Dermis blood vessel endothelial cell (primary cell): ENCODE data around the gene AKR7A3. TPM values are rescaled to one million over a fixed set of nuclear protein-coding genes. Genes with fewer than 3 reads are reported as not detected.

Source experiments
- DNase-seq: peaks from one replicate; pipeline ENCODE4 v3.0.0; 2010
- total RNA-seq: library from RNA; depleted of rRNA; stranded (reverse); fragments of >200 nt; gene quantifications from 2 replicates; pipeline ENCODE4 v1.2.3, GENCODE V29; 2014

AKR7A3 gene
- total RNA-seq, result 0.14 and 0.34 TPM in 2 replicates

DNA sequence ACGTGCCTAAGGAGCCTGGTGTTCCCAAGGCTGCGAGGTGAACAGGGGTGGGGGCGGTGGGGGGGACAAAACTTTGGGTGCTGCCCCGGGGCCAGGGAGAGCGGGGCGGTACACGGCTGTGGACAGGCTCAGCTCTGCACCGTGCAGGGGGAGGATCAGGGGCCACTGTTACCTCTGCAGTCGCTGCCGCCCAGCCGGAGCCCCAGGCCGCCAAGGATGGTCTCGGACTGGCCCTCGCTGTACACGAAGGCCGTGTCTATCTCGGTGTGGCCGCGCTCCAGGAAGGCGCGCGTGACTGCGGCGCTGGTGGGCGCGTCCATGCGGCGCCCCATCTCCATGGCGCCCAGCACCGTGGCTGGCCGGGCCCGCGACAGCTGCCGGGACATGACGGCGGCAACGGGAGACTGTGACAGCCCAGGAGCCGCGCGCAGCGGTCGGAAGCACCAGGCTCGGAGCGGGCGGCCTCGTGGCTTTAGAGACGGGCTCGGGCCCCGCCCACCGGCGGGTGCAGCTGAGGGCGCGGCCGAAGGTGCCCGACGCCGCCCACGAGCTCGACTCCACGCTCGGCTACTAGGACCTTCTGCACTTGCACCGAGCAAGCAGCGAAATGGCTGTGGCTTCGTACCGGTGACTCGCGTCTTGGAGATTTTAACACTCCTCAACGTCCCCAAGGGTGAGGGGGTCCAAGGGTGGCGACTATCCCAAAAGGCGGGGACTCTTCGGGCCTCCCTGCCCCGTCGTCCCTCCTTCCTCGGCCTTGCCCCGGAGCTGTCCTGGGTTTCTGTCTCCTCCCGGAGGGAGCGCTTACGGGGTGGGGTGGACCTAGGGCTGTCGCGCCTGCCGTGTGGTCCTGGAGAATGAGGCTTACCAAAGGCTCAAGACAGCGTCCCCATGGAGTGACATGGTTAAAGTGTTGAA lies at the start of gene AKR7A3:
TSS of gene AKR7A3 (minus strand) at position 447 of the 918 bp plus-strand sequence. CDS start at position 386, 61 bp downstream.
- peak; percentile 41 for DNase-seq

DNA sequence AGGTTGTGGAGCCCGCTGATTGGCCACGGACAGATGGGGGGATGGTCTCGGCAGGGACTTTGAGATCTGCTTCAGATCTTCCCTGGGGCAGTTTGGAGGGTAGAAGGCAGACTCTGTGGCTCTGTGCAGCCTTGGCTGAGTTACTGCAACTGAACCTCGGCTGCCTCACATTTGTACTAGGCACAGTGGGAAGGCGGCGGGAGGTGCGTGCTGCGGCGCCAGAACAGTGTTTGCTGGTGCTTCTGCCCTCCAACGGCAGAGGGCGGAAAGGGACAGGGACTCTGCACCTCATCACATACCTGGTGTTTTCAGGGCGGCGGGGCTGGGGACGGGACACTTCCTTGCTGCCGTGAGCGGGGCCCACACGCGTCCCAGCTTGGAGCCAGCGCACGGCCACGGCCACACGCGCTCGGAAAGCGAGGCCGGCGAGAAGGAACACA lies 49.8 kb upstream of the AKR7A3 start:
- DNase-seq, result no peak

DNA sequence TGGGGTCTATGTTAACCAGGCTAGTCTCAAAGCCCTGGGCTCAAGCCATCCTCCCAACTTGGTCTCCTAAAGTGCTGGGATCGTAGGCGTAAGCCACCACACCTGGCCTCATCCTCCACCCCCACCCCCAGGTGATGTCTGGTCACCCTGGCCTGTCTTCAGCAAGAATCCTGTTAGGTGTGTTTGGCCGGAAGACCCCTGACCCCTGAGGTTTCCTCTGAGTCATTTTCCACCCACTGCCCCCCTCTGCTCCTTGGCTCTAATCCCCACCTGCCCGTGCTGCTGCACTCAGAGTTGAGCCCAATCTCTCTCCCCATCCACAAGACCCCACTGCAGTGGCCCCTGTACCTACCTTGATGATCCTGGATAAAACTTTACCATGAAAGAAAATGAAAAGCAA lies 48.7 kb upstream of the AKR7A3 start:
- peak; percentile 48 for DNase-seq

DNA sequence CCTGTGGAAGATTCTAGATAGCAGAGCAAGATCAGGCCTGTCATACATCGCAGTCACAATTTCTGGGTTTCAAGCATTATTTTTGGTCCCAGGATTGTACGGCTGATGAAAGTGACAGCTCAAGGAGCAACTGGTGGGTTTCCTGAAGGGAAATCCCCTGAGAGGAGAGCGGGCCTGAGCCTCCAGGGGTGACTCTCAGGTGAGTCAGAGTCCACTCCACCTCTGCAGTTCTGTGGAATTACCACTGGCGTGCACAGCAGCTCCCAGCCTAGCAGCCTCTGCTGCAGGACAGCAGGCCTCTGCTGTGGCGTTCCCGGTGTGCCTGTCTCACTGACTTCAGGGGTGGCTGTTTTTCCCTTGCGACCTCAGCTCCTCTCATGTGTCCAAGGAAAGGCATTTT lies 48.0 kb upstream of the AKR7A3 start:
- peak; percentile 27 for DNase-seq

DNA sequence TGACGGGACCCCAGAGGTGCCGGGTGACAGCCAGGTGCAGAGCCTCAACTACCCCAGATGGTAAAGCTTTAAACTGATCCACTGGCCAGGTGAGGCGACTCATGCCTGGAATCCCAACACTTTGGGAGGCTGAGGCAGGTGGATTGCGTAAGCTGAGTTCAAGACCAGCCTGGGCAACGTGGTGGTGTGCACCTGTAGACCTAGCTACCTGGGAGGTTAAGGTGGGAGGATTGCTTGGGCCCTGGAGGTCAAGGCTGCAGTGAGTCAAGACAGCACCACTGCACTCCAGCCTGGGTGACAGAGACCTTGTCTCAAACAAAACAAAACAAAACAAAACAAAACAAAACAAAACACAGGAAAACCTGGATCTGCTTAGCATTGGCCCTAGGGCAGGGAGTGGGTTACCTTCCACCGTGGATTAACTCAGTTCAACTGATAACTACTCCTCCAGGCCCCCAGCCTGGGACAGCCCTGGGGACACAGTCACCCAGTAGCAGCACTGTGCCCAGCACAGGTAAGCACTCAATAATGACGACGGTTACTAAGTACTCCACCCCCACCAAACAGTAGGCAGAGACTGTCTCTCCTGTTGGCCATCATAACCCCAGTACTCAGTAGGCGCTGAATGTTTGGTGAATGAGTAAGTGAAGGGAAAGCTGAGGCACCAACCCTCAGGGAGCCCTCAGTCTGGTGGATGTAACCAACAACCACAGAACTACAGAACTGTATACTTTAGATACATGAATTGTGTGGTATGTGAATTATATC lies 45.2 kb upstream of the AKR7A3 start:
- no peak for DNase-seq

DNA sequence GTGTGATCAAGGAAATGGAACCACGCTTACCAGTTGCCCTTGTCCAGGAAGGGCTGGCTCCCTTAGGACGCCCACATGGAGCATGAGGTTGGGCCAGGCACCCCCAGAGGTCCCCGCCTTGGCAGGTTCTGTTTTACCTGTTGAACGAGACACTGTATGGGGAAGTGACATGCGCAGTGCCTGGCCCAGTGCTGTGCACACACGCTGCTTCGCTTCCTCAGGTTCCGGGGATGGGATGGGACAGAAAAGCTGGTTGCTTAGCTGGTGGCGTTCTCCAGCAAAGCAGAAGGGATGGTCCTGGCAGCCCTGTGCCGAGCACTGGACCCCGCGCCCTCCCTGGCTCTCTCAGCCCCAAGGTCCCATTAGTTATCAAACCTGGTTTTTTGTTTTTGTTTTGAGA lies 44.3 kb upstream of the AKR7A3 start:
- no peak for DNase-seq

DNA sequence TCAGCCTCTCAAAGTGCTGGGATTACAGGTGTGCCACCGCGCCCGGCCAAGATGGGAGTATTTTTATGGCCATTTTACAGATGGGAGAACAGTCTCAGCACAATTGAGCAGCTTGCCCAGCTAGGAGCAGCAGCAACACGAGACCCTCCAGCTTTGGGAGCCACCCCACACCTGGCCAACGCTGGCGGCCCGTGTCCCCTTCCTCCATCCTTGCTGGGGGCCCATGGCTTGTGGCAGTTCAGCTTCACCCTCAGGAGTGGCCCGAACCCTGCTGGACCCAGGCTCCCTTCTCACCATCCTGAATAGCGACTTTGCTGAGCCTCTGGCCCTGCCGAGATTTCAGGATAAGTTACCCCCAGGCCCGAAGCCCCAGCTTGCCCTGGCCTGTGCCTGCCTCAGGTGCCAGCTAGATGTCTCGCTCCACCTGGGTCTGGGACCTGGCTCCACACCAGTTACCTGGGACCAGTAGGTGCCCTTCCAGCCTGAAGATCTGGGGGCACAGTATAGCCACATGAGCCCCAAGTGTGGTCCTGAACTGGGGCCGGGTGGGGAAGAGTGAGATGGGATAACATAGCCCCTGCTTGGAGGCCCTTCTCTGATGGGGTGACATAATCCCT lies 42.8 kb upstream of the AKR7A3 start:
- no peak for DNase-seq

DNA sequence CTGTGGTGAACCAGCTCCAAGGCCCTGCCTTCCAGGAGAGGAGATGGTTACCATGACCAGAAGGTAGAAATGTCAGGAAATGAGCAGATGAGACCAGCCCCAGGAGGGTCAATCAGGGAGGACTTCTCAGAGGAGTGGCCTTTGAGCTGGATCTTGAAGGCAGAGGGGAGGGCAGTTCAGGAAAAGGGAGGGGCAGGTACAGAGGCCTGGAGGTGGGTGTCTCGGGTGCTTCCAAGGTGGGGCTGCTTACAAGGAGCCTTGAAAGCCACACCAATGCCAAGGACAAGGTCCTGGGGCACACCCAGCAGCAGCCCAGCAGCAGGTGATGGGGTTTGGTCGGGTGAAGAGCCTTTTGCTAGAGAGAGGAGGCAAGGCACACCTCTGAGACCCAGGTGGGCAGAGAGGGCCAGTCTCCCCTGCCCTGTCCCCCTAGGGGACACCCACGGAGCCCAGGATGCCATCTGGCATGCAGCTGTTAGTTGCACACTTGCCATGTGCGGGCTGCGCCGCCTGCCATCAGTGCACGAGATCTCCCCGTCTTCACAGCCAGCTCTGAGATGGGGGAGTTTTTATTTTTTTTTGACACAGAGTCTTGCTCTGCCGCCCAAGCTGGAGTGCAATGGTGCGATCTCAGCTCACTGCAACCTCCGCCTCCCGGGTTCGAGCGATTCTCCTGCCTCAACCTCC lies 42.0 kb upstream of the AKR7A3 start:
- no peak for DNase-seq

DNA sequence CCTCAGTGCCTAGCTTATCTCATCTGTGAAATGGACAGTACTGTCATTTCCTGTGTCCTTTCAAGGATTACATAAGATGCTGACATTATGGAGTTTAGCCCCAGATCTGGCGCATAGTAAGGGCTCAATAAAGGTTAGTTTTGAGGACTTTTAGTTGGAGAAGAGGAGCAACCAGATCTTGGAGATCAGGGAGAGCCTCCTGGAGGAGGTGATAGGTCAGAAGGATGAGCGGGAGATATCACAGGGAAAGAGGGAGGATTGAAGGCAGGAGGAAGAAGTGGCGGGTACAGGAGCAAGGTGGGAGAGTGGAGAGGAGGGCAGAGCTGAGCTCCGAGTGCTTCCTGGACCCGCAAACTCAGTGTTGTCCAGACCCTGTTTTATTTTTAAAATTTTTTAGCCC lies 41.0 kb upstream of the AKR7A3 start:
- DNase-seq, result no peak

DNA sequence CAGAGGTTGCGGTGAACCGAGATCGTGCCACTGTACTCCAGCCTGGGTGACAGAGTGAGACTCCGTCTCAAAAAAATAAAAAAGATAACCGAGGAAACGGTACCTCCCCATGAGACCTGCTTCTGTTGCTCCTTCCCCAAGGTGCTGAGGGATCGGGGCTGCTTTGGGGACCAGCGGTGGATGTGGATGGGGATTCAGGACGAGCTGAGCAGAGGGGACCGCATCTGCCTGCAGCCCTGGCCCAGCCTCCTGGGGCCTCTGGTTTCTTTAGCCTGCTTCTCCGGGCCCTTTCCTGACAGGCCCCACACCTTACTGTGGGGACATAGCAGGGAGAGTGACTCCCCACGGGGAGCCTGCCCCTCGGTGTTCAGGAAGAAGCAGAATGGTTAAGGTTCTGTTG lies 40.6 kb upstream of the AKR7A3 start:
- no peak for DNase-seq

DNA sequence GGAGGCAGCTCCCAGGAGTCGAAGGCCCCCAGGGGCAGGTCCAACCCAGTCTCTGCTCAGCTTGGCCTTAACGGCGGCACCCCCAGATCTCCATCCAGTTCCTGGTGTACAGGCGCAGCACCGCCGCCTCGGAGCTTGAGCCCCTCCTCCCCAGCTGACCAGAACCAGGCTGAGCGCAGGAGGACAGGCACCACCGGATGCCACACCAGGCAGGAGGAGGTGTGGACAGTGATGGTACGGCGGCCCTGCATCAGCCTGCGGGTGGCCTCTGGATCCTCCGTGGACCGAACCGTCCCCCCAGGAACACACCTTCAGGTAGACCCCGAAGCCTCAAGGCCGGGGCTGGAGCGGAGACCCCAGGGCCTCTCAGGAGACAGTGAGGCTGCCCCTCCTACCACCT lies 39.9 kb upstream of the AKR7A3 start:
- no peak for DNase-seq

DNA sequence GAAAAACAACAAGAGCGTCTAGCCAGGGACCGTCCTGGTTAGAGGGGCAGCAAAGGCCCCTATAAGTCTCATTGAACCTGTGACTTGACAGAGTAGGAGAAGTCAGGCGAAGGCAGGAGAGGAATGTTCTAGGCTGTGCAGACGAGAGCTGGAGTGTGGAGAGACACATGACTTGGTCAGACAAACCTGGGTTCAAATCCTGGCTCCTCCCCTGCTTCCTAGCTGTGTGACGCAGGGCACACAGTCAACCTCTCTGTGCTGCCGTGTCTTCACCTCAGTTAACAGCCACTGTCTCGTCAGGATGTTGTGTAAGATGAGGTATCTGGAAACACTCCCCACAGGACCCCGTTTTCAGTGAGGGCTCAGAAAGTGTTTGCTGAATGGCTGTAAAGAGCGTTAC lies 39.2 kb upstream of the AKR7A3 start:
- DNase-seq, result no peak

DNA sequence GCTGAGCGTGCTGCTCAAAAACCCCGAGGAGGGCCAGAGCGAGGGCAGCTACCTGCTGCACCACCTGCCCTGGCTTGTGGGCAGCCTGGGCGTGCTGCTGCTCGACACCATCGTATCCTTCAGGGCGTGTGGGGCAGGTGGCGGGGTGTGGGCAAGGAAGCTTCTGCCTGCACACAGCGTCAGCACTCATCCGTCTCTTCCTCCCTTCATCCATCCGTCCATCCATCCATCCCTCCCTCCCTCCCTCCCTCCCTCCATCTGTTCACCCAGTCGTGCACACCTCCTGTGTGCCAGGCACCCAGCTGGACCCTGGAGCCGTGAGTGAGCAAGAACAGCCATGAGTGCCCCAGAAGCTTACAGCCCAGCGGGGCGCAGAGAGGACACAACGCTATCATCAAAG lies 38.7 kb upstream of the AKR7A3 start:
- DNase-seq, result no peak

DNA sequence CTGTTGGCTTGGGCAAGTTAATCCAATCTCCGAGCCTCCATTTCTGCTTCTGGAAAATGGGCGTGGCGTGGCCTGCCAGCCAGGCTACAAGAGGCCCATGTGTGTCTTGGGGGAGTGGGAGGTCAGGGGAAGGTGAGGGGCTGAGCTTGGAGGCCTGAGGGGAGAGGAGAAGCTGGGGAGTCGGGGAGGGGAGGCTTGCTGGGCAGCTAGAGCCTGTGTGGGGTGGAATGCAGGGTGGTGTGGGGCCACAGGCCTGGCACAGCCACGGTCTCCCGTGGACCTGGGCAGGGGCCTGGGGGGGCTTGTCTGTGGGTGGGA lies 38.1 kb upstream of the AKR7A3 start:
- DNase-seq, result no peak

DNA sequence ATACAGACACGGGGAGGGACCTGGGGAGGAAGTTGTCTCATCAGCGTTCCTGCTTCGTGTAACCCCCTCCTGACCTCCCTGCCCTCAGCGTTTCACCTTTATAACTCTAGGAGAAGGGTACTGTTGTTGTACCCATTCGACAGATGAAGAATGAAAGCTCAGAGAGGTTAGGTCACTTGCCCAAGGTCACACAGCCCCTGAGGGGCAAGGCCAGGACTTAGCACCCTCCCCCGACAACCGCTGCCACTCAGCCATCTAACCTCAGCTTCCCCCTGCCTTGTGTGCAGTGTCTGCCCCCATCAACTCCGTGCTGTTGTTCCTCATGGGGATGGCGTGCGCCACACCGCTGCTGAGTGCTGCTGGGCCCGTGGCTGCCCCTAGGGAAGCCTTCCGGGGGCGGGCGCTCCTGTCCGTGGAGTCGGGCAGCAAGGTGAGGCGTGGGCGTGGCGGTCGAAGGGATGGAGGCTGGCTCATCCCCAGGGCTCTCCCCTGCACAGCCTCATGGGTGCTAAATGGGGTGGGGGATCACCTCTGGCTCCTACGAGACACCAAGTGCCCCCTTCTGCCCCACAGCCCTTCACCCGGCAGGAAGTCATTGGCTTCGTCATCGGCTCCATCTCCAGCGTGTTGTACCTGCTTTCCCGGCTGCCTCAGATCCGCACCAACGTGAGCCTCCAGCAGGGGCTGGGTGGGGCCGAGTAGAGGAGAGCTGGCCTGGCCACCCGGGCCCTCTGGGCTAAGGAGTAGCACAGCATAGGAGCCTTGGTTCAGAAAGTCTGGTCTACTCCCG lies 37.6 kb upstream of the AKR7A3 start:
- DNase-seq, result no peak

DNA sequence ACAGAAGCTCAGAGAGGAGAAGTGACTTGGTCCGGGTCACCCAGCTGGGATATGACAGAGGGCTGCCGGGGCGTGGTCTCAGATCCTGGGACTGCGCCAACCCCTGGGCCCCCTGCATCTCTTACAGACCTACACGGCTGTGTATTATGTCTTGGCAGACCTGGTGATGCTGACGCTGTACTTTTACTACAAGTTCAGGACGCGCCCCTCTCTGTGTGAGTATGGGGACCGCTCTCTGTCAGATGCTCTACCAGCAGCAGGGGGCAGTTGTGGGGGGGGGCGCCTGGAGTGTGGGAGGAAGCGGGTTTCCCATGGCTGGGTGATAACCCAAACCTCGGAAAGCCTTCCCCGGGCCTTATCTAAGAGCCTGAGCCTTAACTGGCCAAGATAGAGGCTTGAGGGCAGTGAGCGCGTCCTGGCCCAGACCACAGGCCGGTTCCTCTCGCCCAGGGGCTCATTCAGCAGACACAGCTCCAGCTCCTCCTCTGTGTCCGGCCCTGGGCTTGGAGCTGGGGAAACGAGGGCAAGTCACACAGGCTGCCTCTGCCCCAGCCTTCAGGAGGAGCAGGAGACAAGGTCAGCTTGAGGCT lies 36.9 kb upstream of the AKR7A3 start:
- DNase-seq, result no peak

DNA sequence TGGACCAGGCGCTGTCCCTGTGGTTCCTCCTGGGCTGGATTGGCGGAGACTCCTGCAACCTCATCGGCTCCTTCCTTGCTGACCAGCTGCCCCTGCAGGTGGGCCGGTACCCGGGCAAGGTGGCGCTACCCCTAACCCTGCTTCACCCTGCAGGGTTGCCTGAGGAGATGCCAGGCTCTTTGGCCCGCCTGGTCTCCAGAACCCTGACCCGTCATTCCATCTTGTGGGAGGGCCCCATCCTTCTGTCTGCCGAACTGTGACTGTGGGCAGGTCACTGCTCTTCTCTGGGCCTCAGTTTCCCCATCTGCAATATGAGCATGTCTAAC lies 36.1 kb upstream of the AKR7A3 start:
- no peak for DNase-seq

DNA sequence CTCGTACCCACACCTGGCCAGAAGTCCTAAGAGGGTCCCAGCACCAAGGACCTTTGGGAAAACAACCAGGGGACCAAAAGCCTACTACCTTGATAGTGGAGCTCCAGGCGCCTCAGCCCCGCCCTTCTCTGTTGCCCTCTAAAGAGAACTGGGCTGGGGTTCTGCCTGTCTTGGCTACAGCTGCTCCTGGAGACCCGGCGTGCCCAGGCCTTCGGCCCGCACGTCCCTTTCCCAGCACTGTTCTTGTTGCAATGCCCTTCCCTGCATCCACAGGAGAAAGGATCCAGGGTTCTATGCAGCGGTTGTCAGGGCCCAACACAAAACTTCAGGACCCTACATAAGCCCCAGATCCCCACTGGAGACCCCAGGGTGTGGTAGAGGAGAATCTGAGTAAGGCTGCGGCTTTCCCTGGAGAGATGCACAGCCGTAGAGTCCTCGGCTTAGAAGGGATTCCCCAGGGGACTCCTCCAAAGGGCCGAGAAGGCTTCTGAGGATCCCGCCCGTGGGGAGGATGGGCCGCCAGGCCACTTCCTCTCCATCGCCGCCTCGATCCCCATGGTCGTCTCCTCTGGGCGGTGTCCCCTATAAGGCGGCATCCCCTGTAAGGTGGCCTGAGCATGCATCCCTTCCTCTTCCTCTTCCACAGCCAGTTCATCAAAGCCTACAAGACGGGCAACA lies 35.6 kb upstream of the AKR7A3 start:
- no peak for DNase-seq

DNA sequence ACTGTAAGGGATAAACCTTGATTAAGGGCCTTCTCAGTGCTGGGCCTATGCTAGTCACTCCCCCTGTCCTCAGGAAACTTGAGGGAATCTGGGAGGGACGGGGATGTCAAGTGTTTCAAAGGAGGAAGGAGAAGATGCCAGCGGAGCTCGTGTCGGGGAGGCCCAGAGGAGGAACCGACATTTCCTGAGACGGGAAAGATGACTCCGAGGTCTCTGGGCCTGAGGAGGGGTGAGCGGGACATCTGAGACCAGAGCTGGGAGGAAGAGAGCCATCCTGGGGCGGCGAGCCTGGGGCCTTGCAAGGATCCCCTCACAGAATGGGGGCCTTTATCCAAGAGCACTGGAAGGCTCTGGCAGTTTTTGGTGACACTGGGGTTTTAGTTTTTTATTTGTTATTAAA lies 33.9 kb upstream of the AKR7A3 start:
- no peak for DNase-seq

DNA sequence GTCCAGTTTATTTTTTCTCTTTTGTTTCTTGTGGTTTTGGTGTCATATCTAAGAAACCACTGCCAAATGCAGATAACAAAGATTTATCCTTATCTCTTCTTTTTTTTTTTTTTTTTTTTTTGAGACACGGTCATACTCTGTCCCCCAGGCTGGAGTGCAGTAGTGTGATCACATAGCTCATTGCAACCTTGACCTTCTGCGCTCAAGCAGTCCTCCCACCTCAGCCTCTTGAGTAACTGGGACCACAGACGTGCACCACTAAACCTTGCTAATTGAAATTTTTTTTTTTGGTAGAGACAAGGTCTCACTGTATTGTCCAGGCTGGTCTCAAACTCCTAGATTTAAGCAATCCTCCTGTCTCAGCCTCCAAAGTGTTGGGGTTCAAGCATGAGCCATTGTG lies 32.5 kb upstream of the AKR7A3 start:
- DNase-seq, result no peak

DNA sequence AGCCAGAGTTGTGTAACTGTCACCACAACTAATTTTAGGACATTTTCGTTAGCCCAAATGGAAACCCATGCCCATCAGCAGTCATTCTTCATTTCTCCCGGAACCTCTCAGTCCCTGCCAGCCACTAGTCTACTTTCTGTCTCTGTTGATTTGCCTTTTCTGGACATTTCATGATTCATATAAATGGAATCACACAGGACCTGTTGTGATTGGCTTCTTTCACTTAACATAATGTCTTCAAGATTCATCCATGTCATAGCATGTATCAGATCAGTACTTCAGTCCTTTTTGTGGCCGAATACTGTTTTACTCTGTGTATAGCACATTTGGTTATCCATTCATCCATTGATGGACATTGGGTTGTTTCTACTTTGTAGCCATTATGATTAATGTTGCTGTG lies 30.6 kb upstream of the AKR7A3 start:
- no peak for DNase-seq
